ENCODE data around the gene CPEB1.

The CPEB1 gene

DNA sequence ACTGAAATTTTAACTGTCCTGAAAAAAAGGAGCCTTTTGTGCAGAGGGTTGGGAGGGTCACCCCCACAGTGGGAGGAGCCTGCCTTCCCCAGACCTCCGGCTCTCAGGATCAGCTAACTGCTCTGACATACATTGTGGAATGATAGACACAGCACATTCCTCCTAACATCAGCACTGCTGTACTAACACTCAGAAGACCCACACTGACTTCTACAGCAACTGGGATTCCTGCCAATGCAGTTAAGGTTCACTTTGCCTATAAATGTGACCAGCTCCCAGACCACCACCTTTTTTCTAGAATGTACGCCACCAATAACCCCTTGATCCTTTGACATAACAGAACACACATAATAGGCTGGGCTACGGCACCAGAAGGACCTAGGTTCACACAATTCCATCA, 3.2 kb downstream of the CPEB1 start:
- in situ Hi-C loops (cut with HindIII; ENCODE audit: low sequenced_read_pairs) = no loop called here
- DNase-seq (ENCODE audit: low read depth, low spot score) = no peak

DNA sequence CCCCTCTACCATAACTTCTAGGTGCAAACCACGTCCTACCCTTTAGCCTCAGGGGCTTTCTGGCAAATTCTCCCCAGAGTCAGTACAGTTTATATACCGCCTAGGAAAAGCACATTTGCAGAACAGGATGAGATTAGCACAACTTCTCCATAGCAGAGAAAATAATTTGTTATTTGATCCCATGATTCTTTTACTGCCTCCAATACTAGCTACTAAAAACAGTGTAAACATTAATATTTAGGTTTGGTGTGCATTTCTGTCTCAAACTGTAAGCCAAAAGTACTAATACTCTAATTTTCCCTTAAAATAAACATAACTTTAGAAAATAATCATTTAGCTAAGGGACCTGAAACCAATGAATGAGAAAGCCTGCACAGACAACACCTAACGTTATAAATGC, 4.5 kb downstream of the CPEB1 start:
- H3K4me3 ChIP-seq (ENCODE audit: low read depth, low read length) = no peak overlapping the region

More for the DNA sequence above, 3.2 kb downstream of the CPEB1 start:
- no peak overlapping the region for H3K4me3 ChIP-seq (ENCODE audit: low read depth, low read length)
- TF ChIP-seq CTCF (IDR thresholded peaks at IDR 0.05; ENCODE audit: low read depth, low read length) = no peak

GRCh38 chr15:82641129-82641798, 5.9 kb downstream of the CPEB1 start:
- no peak for TF ChIP-seq CTCF (IDR thresholded peaks at IDR 0.05; ENCODE audit: low read depth, low read length)
- in situ Hi-C loops (cut with HindIII; ENCODE audit: low sequenced_read_pairs) = no loop called here
- H3K4me3 ChIP-seq (ENCODE audit: low read depth, low read length) = no peak overlapping the region
- DNase-seq (ENCODE audit: low read depth, low spot score) = no peak

More for the DNA sequence above, 4.5 kb downstream of the CPEB1 start:
- DNase-seq (ENCODE audit: low read depth, low spot score) = no peak
- TF ChIP-seq CTCF (IDR thresholded peaks at IDR 0.05; ENCODE audit: low read depth, low read length) = no peak
- in situ Hi-C loops (cut with HindIII; ENCODE audit: low sequenced_read_pairs) = no loop called here

GRCh38 chr15:82640672-82641071, 6.5 kb downstream of the CPEB1 start:
- TF ChIP-seq CTCF (IDR thresholded peaks at IDR 0.05; ENCODE audit: low read depth, low read length) = no peak
- no peak overlapping the region for H3K4me3 ChIP-seq (ENCODE audit: low read depth, low read length)
- no peak for DNase-seq (ENCODE audit: low read depth, low spot score)
- in situ Hi-C loops (cut with HindIII; ENCODE audit: low sequenced_read_pairs) = no loop called here

- no peak for DNase-seq (ENCODE audit: low read depth, low spot score)
- no peak for TF ChIP-seq CTCF (IDR thresholded peaks at IDR 0.05; ENCODE audit: low read depth, low read length)
- H3K4me3 ChIP-seq (ENCODE audit: low read depth, low read length) = no peak overlapping the region
- in situ Hi-C loops (cut with HindIII; ENCODE audit: low sequenced_read_pairs) = no loop called here
Observed at GRCh38 chr15:82635798-82636197, 11.4 kb downstream of the CPEB1 start.

DNA sequence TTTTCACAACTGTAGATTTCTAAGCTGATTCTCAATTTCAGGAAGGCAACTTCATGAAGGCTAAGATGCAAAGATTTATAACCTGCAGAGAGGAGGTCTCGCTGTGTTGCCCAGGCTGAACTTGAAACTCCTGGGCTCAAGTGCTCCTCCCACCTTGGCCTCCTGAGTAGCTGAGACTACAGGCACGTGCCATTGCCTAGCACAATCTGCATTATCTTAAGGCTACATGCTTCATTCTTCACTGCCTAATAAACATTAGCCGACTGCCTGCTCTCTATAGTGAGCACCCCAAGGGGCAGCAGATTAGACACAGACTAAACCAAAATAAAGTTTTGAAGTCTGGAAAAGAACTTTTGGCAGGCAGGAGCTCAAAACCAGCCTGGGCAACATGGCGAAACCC, 17.1 kb downstream of the CPEB1 start:
- TF ChIP-seq CTCF (IDR thresholded peaks at IDR 0.05; ENCODE audit: low read depth, low read length) = no peak
- in situ Hi-C loops (cut with HindIII; ENCODE audit: low sequenced_read_pairs) = no loop called here
- DNase-seq (ENCODE audit: low read depth, low spot score) = no peak
- H3K4me3 ChIP-seq (ENCODE audit: low read depth, low read length) = no peak overlapping the region
